Heart right ventricle (tissue), 16 donors: ENCODE data around the gene FCHSD2. TPM values are rescaled to one million over a fixed set of nuclear protein-coding genes. Genes with fewer than 3 reads are reported as not detected.
"Not testable (repeated sequence)": the region's sequence is repeated elsewhere in the genome, so short reads cannot be mapped to it uniquely, and the experiment has no call there.

Source experiments
- ATAC-seq, 8 donors: fragments of 200-7000 bp; cut with Tn5 transposase; one replicate each; pipeline ENCODE4 v1.9.1; 2020; ENCODE audit warnings: mild to moderate bottlenecking in 8 of 8, moderate library complexity in 8 of 8, moderate number of reproducible peaks in 1 of 8
- DNase-seq, 2 donors: peaks; one replicate each; pipeline ENCODE4 v3.0.0-alpha.2; 2020
- H3K27ac ChIP-seq, 10 donors: fragments of 200-600 bp; sonication (generic) in 2 of 10; one replicate each; pipeline versions ENCODE4 v1.5.0 to v1.8.0; 2020 to 2022; ENCODE audit warnings: mild to moderate bottlenecking in 3 of 10
- H3K27me3 ChIP-seq, 7 donors: fragments of 200-600 bp; one replicate each; pipeline ENCODE4 v1.8.0; 2021 to 2022; ENCODE audit warnings: mild to moderate bottlenecking in 2 of 7
- H3K36me3 ChIP-seq, 9 donors: fragments of 200-600 bp; sonication (generic) in 1 of 9; one replicate each; pipeline versions ENCODE4 v1.5.0 to v1.8.0; 2020 to 2022; ENCODE audit warnings: mild to moderate bottlenecking in 2 of 9
- H3K4me1 ChIP-seq, 9 donors: fragments of 200-600 bp; sonication (generic) in 1 of 9; one replicate each; pipeline versions ENCODE4 v1.5.0 to v1.8.0; 2020 to 2022; ENCODE audit warnings: mild to moderate bottlenecking in 4 of 9
- H3K4me3 ChIP-seq, 10 donors: fragments of 200-600 bp; sonication (generic) in 2 of 10; one replicate each; pipeline versions ENCODE4 v1.5.0 to v1.8.0; 2020 to 2022; ENCODE audit warnings: mild to moderate bottlenecking in 7 of 10, moderate library complexity in 2 of 10
- H3K9me3 ChIP-seq, 11 donors: fragments of 200-600 bp in 10 of 11; sonication (generic) in 2 of 11; one replicate each; pipeline versions ENCODE4 v1.5.0 to v1.8.0; 2013 to 2022; ENCODE audit warnings: mild to moderate bottlenecking in 2 of 11, control low read depth in 1 of 11, moderate library complexity in 1 of 11
- WGBS, 2 donors: extraction: QIAGEN DNeasy Blood & Tissue Kit; methylation state at CpG; one replicate each; pipeline ENCODE4 v1.1.7; 2013; ENCODE audit warnings: inconsistent platforms in 1 of 2; 5-methylcytosine and 5-hydroxymethylcytosine counted together
- intact Hi-C, 10 donors: fragments of 100-400 bp; cut with DNase I; formaldehyde crosslinking; loops; one replicate each; pipeline versions ENCODE4 v1.11.1 to v1.14.2; 2022
- polyA plus RNA-seq, 2 donors: library from polyadenylated mRNA; stranded (reverse); fragments of 200-250 nt; gene quantifications; one replicate each; pipeline ENCODE4 v1.2.3, GENCODE V29; 2013
- total RNA-seq, 10 donors: library from RNA; stranded (reverse); fragmentation: NEBNext Ultra II Directional in 3 of 10; extraction: Animal tissue kit (Norgen Biotek cat#: 25700) in 3 of 10; gene quantifications; one replicate each; pipeline versions ENCODE4 v1.2.1 to v1.2.4, GENCODE V29; 2021 to 2023
- TF ChIP-seq, protein P1 (sequence below), 9 donors: fragments of 200-600 bp; sonication (generic) in 2 of 9; IDR thresholded peaks; one replicate each; pipeline versions ENCODE4 v1.5.0 to v1.8.0; 2021 to 2022; ENCODE audit warnings: antibody characterized with exemption in 9 of 9, mild to moderate bottlenecking in 5 of 9, moderate library complexity in 1 of 9
- donor health status: Arrhythmogenic right ventricular cardiomyopathy.
- donor health status: ischemic (EF 13 %, LVEDD 7.1; RV severe dilation, severe dysfunction).
- donor health status: healthy with polysubstance abuse.
- donor health status: DM: no; HTN: yes; CAD: no.
- donor health status: DM: no; HTN: no; CAD: no.
- donor health status: ischemic (EF 25% LVEDD 6.9; RV normal size, moderate dysfunction).
- donor health status: ischemic (EF 25% LVEDD 5.7; RV mildly dilated, moderate dysfunction).
- donor health status: healthy.
- donor health status: DM: yes; HTN: yes; CAD: no.
- donor health status: Ischemic cardiomyopathy.
- donor health status: ischemic (EF 35%, LVEDD 5.7; RV mildly dilated, moderate dysfunction).
- donor health status: nonischemic (EF 11% LVEDD 7.7; RV severe dilation, severe dysfunction).
- donor health status: DM: yes; HTN: yes; CAD: no.
- donor health status: PGD.
- donor health status: ischemic (EF 29% LVEDD 5.4; RV normal size, mild dysfunction).
- donor health status: nonischemic (EF 23%, LVEDD 6.1; RV moderate dilation, normal function).

FCHSD2 gene
- total and polyA plus RNA-seq, 12 donors, result 16.1 to 48.4 (median 37.5) TPM

DNA sequence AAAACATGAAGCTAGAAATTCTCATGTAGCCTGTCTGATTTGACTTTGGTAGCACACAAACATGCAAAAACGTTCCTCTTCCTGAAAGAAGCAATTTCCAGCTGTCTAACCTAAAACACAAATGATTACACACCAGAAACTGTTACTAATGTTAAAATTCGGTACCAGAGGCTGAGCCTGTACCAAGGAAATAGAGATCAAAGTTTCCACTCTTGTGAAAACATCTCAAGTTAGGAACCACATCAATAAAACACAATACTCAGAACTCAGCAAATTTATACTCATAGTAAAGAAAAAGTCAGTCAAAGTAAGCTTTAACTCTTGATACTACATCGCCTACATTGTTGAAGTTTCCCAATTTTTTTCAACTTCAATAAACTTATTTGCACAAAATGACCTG lies 107.8 kb downstream of the FCHSD2 start:
- H3K27me3 ChIP-seq, result no peaks in the 10 kb centered on the region

DNA sequence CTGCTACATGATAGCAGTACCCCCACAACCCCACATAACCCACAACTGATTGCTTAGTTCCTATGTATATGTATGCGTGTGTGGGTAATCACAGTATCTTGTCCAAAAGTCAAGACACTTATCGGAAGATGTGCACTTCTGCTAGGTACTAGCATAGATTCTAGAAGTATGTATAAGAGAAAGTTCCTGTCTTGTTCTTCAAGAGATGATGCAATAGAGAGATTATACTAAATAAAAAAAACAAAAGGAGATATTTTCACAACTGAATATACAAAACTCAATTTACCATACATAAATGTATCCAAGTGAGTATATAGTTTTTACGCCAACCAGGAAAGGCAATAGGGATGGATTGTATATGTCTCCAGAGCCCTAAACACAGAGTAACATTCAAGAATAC lies 112.0 kb downstream of the FCHSD2 start:
- whole genome bisulfite sequencing, 2 donors, result 97 to 100% methylated on average over 3 of the region's 3 CpGs
- DNase-seq (no peak), ATAC-seq (no peak)
- no peak overlapping the region for H3K4me3 ChIP-seq
- peaks cover 0 to 28% (median 11%) of the 10 kb centered on the region in 11 donors for H3K9me3 ChIP-seq
- TF ChIP-seq, protein P1, sequence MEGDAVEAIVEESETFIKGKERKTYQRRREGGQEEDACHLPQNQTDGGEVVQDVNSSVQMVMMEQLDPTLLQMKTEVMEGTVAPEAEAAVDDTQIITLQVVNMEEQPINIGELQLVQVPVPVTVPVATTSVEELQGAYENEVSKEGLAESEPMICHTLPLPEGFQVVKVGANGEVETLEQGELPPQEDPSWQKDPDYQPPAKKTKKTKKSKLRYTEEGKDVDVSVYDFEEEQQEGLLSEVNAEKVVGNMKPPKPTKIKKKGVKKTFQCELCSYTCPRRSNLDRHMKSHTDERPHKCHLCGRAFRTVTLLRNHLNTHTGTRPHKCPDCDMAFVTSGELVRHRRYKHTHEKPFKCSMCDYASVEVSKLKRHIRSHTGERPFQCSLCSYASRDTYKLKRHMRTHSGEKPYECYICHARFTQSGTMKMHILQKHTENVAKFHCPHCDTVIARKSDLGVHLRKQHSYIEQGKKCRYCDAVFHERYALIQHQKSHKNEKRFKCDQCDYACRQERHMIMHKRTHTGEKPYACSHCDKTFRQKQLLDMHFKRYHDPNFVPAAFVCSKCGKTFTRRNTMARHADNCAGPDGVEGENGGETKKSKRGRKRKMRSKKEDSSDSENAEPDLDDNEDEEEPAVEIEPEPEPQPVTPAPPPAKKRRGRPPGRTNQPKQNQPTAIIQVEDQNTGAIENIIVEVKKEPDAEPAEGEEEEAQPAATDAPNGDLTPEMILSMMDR (IDR thresholded peaks at IDR 0.05), result no peak
- peaks cover 0 to 48% (median 10%) of the 10 kb centered on the region in 9 donors for H3K4me1 ChIP-seq
- peaks cover 0 to 12% (median 0%) of the 10 kb centered on the region in 9 donors for H3K36me3 ChIP-seq
- no peaks in the 10 kb centered on the region for H3K27me3 ChIP-seq
- intact Hi-C loops, result no loop called here
- peak overlapping the region in 1 of 10 donors; percentile 61 for H3K27ac ChIP-seq

More for the DNA sequence above, 107.8 kb downstream of the FCHSD2 start:
- DNase-seq (no peak), ATAC-seq (no peak)
- Histone ChIP-seq H3K4me3 (no peak overlapping the region), H3K9me3 (no peaks in the 10 kb centered on the region), H3K27ac (no peak overlapping the region), H3K4me1 (peaks cover 0 to 27% (median 7%) of the 10 kb centered on the region in 9 donors), H3K36me3 (peaks cover 0 to 29% (median 0%) of the 10 kb centered on the region in 9 donors)
- intact Hi-C loops, result no loop called here
- WGBS, 2 donors, result 67 to 78% methylated on average over 3 of the region's 3 CpGs
- TF ChIP-seq, protein P1 (IDR thresholded peaks at IDR 0.05), result no peak

DNA sequence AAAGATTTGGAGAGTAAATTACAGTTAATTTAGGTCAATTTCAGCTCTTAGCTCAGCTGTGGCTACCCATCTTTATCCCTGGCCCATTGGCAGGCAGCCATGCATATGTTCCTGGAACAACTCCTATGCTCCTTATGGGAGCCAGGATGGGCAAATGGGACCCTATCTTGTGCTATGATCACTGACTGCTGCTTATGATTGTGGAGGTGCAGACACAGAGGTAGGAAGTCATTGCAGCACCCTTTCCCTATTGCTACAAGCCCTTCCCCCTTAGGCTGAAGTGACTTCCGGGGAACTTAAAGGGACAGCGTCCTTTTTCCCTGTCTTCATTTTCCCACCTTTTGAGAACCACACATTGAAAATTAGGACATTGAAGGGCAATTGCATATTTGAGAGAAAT lies 112.7 kb downstream of the FCHSD2 start:
- peak overlapping the region in 1 of 10 donors; percentile 61 for H3K27ac ChIP-seq

DNA sequence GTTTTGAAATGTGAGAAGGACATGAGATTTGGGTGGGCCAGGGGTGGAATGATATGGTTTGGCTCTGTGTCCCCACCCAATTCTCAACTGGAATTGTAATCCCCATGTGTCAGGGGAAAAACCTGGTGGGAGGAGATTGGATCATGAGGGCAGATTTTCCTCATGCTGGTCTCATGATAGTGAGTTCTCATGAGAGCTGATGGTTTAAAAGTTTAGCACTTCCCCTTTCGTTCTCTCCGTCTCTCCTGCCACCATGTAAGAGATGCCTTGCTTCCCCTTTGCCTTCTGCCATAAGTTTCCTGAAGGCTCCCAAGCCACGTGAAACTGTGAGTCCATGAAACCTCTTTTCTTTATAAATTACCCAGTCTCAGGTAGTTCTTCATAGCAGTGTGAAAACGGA lies 113.5 kb downstream of the FCHSD2 start:
- TF ChIP-seq, protein P1 (IDR thresholded peaks at IDR 0.05), result no peak
- intact Hi-C loops, result no loop called here
- H3K27ac ChIP-seq, result peak overlapping the region in 1 of 10 donors; percentile 61
- no peaks in the 10 kb centered on the region for H3K27me3 ChIP-seq
- no peak overlapping the region for H3K4me3 ChIP-seq
- H3K4me1 ChIP-seq, result peaks cover 0 to 37% (median 7%) of the 10 kb centered on the region in 9 donors
- no peak for DNase-seq
- peaks cover 0 to 12% (median 0%) of the 10 kb centered on the region in 9 donors for H3K36me3 ChIP-seq
- peak in 3 of 8 donors; percentile 31 to 67 (median 39) for ATAC-seq
- peaks cover 0 to 43% (median 26%) of the 10 kb centered on the region in 11 donors for H3K9me3 ChIP-seq
- WGBS, 2 donors, result 92 to 95% methylated on average over 4 of the region's 4 CpGs

More for the DNA sequence above, 112.7 kb downstream of the FCHSD2 start:
- intact Hi-C loops, result no loop called here
- Histone ChIP-seq H3K36me3 (peaks cover 0 to 12% (median 0%) of the 10 kb centered on the region in 9 donors), H3K4me3 (no peak overlapping the region), H3K9me3 (peaks cover 0 to 35% (median 18%) of the 10 kb centered on the region in 11 donors), H3K4me1 (peaks cover 0 to 40% (median 9%) of the 10 kb centered on the region in 9 donors), H3K27me3 (no peaks in the 10 kb centered on the region)
- TF ChIP-seq, protein P1 (IDR thresholded peaks at IDR 0.05), result no peak
- DNase-seq (no peak), ATAC-seq (no peak)
- WGBS, 2 donors, result 79 to 84% methylated on average over 2 of the region's 2 CpGs

DNA sequence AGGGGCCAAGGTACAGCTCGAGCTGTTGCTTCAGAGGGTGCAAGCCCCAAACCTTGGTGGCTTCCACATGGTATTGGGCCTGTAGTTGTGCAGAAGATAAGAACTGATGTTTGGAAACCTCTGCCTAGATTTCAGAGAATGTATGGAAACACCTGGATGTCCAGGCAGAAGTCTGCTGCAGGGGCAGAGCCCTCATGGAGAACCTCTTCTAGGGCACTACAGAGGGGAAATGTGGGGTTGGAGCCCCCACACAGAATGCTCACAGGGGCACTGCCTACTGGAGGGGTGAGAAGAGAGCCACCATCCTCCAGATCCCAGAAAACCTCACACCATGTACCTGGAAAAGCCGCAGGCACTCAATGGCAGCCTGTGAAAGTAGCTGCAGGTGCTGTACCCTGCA lies 114.3 kb downstream of the FCHSD2 start:
- DNase-seq, intact Hi-C loops, H3K4me3 ChIP-seq, ATAC-seq, H3K27me3 ChIP-seq: not testable (repeated sequence)
- peak overlapping the region in 1 of 10 donors; percentile 61 for H3K27ac ChIP-seq
- peaks cover 0 to 12% (median 0%) of the 10 kb centered on the region in 9 donors for H3K36me3 ChIP-seq
- WGBS, 2 donors, result 97 to 100% methylated on average over 2 of the region's 2 CpGs
- peaks cover 0 to 50% (median 26%) of the 10 kb centered on the region in 11 donors for H3K9me3 ChIP-seq
- peaks cover 0 to 37% (median 7%) of the 10 kb centered on the region in 9 donors for H3K4me1 ChIP-seq
